Hepatocyte (in vitro differentiated cells): Measurements from ENCODE around the gene KCNMA1.

Source experiments
- CTCF ChIP-seq: fragments of 200-600 bp; sonication (generic); IDR thresholded peaks from 2 replicates; pipeline ENCODE4 v1.5.1; 2016; ENCODE audit warnings: antibody characterized with exemption, mild to moderate bottlenecking; ENCODE audit not compliant: poor library complexity
- EZH2 ChIP-seq: fragments of 200-600 bp; sonication (generic); IDR thresholded peaks from 2 replicates; pipeline ENCODE4 v1.6.1; 2016; ENCODE audit warnings: antibody characterized with exemption, mild to moderate bottlenecking, borderline replicate concordance
- EZH2phosphoT487 ChIP-seq: fragments of 200-600 bp; sonication (generic); IDR thresholded peaks from one replicate; pipeline ENCODE4 v1.6.1; 2018; ENCODE audit warnings: antibody characterized with exemption, mild to moderate bottlenecking, low read depth, moderate library complexity; ENCODE audit not compliant: unreplicated experiment, severe bottlenecking

- TF ChIP-seq EZH2: no peak
- TF ChIP-seq CTCF: no peak
- TF ChIP-seq EZH2phosphoT487: no peak
Measured at GRCh38 chr10:77566236-77566635, 71.4 kb downstream of the KCNMA1 start.
